ENCODE results near the gene CYTH2.
A peak's percentile ranks its signal among the peaks of the same experiment; 100 is the strongest.

CYTH2 gene

GRCh38 chr19:48498595-48499311, 29.6 kb downstream of the CYTH2 start (continued):
- TF ChIP-seq, protein P1, sequence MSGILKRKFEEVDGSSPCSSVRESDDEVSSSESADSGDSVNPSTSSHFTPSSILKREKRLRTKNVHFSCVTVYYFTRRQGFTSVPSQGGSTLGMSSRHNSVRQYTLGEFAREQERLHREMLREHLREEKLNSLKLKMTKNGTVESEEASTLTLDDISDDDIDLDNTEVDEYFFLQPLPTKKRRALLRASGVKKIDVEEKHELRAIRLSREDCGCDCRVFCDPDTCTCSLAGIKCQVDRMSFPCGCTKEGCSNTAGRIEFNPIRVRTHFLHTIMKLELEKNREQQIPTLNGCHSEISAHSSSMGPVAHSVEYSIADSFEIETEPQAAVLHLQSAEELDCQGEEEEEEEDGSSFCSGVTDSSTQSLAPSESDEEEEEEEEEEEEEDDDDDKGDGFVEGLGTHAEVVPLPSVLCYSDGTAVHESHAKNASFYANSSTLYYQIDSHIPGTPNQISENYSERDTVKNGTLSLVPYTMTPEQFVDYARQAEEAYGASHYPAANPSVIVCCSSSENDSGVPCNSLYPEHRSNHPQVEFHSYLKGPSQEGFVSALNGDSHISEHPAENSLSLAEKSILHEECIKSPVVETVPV (CRISPR knock-in tag; IDR thresholded peaks at IDR 0.05): no peak
- TF ChIP-seq OSR1 (CRISPR knock-in tag; IDR thresholded peaks at IDR 0.05) (no peak), PATZ1 (CRISPR knock-in tag; IDR thresholded peaks at IDR 0.05; ENCODE audit: borderline replicate concordance) (no peak), TOX (CRISPR knock-in tag; IDR thresholded peaks at IDR 0.05; ENCODE audit: borderline replicate concordance) (no peak), ZC3H10 (CRISPR knock-in tag; IDR thresholded peaks at IDR 0.05) (no peak), GLIS3 (CRISPR knock-in tag; IDR thresholded peaks at IDR 0.05) (no peak), BACH2 (CRISPR knock-in tag; IDR thresholded peaks at IDR 0.05; ENCODE audit: borderline replicate concordance) (no peak), CREB5 (CRISPR knock-in tag; IDR thresholded peaks at IDR 0.05; ENCODE audit: low read depth) (no peak)

- no peak for TF ChIP-seq OSR1 (CRISPR knock-in tag; IDR thresholded peaks at IDR 0.05)
- TF ChIP-seq SNAI2 (CRISPR knock-in tag; IDR thresholded peaks at IDR 0.05): no peak
- TF ChIP-seq ZNF70 (CRISPR knock-in tag; IDR thresholded peaks at IDR 0.05): no peak
- no peak for ATAC-seq
Measured at GRCh38 chr19:48499316-48500090, 30.3 kb downstream of the CYTH2 start.

DNA sequence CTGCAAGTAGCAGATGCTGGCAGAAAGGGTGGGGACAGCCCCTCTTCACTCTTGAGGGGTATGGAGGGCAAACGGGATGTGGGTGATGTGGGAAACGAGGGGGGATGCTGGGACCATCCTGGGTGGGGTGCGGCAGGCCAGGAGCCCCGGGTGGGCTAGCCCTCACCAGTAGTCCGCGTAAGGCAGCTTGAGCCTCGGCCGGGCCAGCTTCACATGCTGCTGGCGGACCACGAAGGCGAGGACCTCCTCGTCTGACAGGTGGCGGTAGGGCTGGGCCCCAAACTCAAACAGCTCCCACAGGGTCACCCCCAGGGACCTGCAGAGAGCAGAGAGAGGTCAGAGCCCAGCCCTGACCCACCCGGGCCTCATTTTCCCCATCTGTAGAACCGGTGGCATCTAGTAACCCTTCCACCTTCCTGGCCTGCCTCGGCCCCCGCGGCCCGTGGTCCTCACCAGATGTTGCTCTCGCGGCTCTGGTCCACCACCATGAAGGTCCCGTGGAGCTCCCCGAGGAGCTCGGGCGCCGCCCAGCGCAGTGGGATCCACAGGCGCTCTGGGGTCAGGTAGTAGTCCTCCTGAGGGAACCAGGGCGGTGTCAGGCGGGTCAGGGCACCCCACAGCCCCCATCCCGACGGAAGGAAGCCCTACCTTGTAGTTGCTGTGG, 31.8 kb downstream of the CYTH2 start:
- no peak for ATAC-seq
- no peak for TF ChIP-seq BACH2 (CRISPR knock-in tag; IDR thresholded peaks at IDR 0.05; ENCODE audit: borderline replicate concordance)
- TF ChIP-seq ZNF70 (CRISPR knock-in tag; IDR thresholded peaks at IDR 0.05): no peak
- no peak for TF ChIP-seq ESRRG (CRISPR knock-in tag; IDR thresholded peaks at IDR 0.05)

- TF ChIP-seq, protein P1 (CRISPR knock-in tag; IDR thresholded peaks at IDR 0.05): no peak
- TF ChIP-seq OSR1 (CRISPR knock-in tag; IDR thresholded peaks at IDR 0.05): no peak
- TF ChIP-seq ZFP3 (CRISPR knock-in tag; IDR thresholded peaks at IDR 0.05): no peak
- TF ChIP-seq PPARA (CRISPR knock-in tag; IDR thresholded peaks at IDR 0.05; ENCODE audit: borderline replicate concordance): no peak
- TF ChIP-seq POU6F1 (CRISPR knock-in tag; IDR thresholded peaks at IDR 0.05; ENCODE audit: borderline replicate concordance, low read depth): no peak
- no peak for TF ChIP-seq RARB (CRISPR knock-in tag; IDR thresholded peaks at IDR 0.05)
- no peak for TF ChIP-seq GLIS3 (CRISPR knock-in tag; IDR thresholded peaks at IDR 0.05)
- TF ChIP-seq ZNF565 (CRISPR knock-in tag; conservative IDR thresholded peaks at IDR 0.05; ENCODE audit: low read depth): no peak
- TF ChIP-seq SNAI2 (CRISPR knock-in tag; IDR thresholded peaks at IDR 0.05): no peak
- TF ChIP-seq TCF4 (CRISPR knock-in tag; IDR thresholded peaks at IDR 0.05; ENCODE audit: borderline replicate concordance): no peak
- no peak for TF ChIP-seq ZNF8 (CRISPR knock-in tag; IDR thresholded peaks at IDR 0.05)
- TF ChIP-seq TOX (CRISPR knock-in tag; IDR thresholded peaks at IDR 0.05; ENCODE audit: borderline replicate concordance): no peak
- TF ChIP-seq ZNF70 (CRISPR knock-in tag; IDR thresholded peaks at IDR 0.05): no peak
- TF ChIP-seq ZC3H10 (CRISPR knock-in tag; IDR thresholded peaks at IDR 0.05): no peak
- TF ChIP-seq CREB5 (CRISPR knock-in tag; IDR thresholded peaks at IDR 0.05; ENCODE audit: low read depth): no peak
- peak; percentile 55 for ATAC-seq
Measured at GRCh38 chr19:48501494-48502349, 32.6 kb downstream of the CYTH2 start.
